Mammary epithelial cell (primary cell): ENCODE results near the gene MLLT10.

Experiments
- EZH2 ChIP-seq: IDR thresholded peaks from 2 replicates; pipeline ENCODE4 v1.6.1; 2012; ENCODE audit warnings: low read length, inconsistent platforms, borderline replicate concordance
- TF ChIP-seq, protein P1 (sequence below), 2 donors: IDR thresholded peaks in 1 of 2; conservative IDR thresholded peaks in 1 of 2; 2 replicates each; pipeline ENCODE4 v1.5.1; 2011 to 2012; ENCODE audit warnings: inconsistent platforms in 2 of 2, low read length in 2 of 2, mild to moderate bottlenecking in 2 of 2, control low read depth in 1 of 2, low read depth in 1 of 2; ENCODE audit not compliant: insufficient read depth in 1 of 2; ENCODE audit errors: extremely low read depth in 1 of 2

DNA sequence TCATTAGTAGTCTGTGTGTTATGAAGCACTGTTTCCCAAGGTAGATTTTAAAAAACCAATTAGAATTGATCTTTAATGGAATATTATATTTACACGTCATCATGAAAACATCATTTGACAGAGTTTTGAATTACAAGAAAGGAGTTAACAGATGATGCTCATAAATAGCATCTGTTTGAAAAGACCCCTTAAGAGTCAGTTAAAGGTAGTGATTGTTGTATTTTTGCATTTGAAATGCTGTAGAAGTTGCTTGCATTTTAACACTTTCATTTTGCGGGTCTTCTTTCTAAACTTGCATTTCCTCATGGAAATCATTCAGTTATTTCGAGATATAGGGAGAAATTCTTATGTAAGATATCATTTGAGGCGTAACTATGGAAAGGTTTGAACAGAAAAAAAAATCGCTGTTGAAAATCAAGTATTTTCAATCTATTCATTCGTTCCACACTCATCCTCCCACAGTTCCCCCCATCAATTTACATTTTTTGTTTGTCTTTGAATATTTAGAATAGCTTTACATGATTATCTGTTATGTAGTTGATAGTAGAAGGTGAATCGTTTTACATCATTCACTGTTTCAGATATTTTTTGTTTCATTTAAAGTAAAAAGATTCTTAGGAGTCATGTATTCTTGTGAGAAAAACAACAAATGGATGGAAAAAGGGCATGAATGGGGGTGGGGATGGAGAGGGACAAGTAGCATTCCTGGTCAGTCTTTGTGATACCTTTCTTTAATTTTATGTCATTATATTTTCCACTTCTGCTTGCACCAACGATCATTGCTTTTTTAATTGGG is 5.6 kb upstream of the MLLT10 start:
- TF ChIP-seq, protein P1, sequence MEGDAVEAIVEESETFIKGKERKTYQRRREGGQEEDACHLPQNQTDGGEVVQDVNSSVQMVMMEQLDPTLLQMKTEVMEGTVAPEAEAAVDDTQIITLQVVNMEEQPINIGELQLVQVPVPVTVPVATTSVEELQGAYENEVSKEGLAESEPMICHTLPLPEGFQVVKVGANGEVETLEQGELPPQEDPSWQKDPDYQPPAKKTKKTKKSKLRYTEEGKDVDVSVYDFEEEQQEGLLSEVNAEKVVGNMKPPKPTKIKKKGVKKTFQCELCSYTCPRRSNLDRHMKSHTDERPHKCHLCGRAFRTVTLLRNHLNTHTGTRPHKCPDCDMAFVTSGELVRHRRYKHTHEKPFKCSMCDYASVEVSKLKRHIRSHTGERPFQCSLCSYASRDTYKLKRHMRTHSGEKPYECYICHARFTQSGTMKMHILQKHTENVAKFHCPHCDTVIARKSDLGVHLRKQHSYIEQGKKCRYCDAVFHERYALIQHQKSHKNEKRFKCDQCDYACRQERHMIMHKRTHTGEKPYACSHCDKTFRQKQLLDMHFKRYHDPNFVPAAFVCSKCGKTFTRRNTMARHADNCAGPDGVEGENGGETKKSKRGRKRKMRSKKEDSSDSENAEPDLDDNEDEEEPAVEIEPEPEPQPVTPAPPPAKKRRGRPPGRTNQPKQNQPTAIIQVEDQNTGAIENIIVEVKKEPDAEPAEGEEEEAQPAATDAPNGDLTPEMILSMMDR (conservative IDR thresholded peaks at IDR 0.05 in 1 of 2, IDR thresholded peaks at IDR 0.05 in 1 of 2; ENCODE audit: extremely low read depth in 1 of 2, insufficient read depth in 1 of 2, low read depth in 1 of 2, low read length in 2 of 2), result no peak
- no peak for TF ChIP-seq EZH2
